Endodermal cell (in vitro differentiated cells): ENCODE data around the gene CLIP3. TPM values are rescaled to one million over a fixed set of nuclear protein-coding genes. Genes with fewer than 3 reads are reported as not detected.

Experiments
- DNase-seq: peaks from one replicate; pipeline ENCODE4 v3.0.0-alpha.2; 2017
- H3K27ac ChIP-seq: 2 replicates; pipeline ENCODE4 v1.5.1; 2013; ENCODE audit warnings: mild to moderate bottlenecking, low read depth, low read length, moderate library complexity
- H3K27me3 ChIP-seq: 2 replicates; pipeline ENCODE4 v1.6.1; 2013; ENCODE audit warnings: mild to moderate bottlenecking, low read length, moderate library complexity; ENCODE audit not compliant: insufficient read depth, control insufficient read depth, poor library complexity, severe bottlenecking
- H3K36me3 ChIP-seq: 2 replicates; pipeline ENCODE4 v1.7.0; 2013; ENCODE audit warnings: mild to moderate bottlenecking, low read length, moderate library complexity; ENCODE audit not compliant: control insufficient read depth, insufficient read depth
- H3K4me1 ChIP-seq: one replicate; pipeline ENCODE4 v1.7.0; 2013; ENCODE audit warnings: low read length; ENCODE audit not compliant: control insufficient read depth, insufficient read depth
- H3K4me3 ChIP-seq: 2 replicates; pipeline ENCODE4 v1.5.1; 2013; ENCODE audit warnings: mild to moderate bottlenecking, low read length, moderate library complexity
- H3K9ac ChIP-seq: 2 replicates; pipeline ENCODE4 v1.6.1; 2013; ENCODE audit warnings: mild to moderate bottlenecking, low read length, moderate library complexity; ENCODE audit not compliant: poor library complexity, severe bottlenecking; ENCODE audit errors: extremely low read depth
- H3K9me3 ChIP-seq: 2 replicates; pipeline ENCODE4 v1.6.1; 2013; ENCODE audit warnings: mild to moderate bottlenecking, low read length, moderate library complexity; ENCODE audit not compliant: control insufficient read depth
- H3K27ac Mint-ChIP-seq: 2 replicates; pipeline ENCODE4 v1.8.0; 2020; ENCODE audit warnings: mixed read lengths
- H3K27me3 Mint-ChIP-seq: 2 replicates; pipeline ENCODE4 v1.8.0; 2021; ENCODE audit warnings: mild to moderate bottlenecking, mixed read lengths; ENCODE audit not compliant: insufficient read depth
- H3K36me3 Mint-ChIP-seq: 2 replicates; pipeline ENCODE4 v1.8.0; 2020; ENCODE audit warnings: low read depth, mixed read lengths
- H3K4me1 Mint-ChIP-seq: 2 replicates; pipeline ENCODE4 v1.8.0; 2020; ENCODE audit warnings: mixed read lengths
- H3K4me3 Mint-ChIP-seq: 2 replicates; pipeline ENCODE4 v1.8.0; 2020; ENCODE audit warnings: mild to moderate bottlenecking, moderate library complexity, mixed read lengths
- H3K9me3 Mint-ChIP-seq: 2 replicates; pipeline ENCODE4 v1.8.0; 2020; ENCODE audit warnings: mild to moderate bottlenecking, mixed read lengths
- CTCF ChIP-seq: fragments of 200-600 bp; sonication (generic); conservative IDR thresholded peaks from 2 replicates; pipeline ENCODE4 v1.5.0; 2021; ENCODE audit warnings: antibody characterized with exemption, mild to moderate bottlenecking
- whole genome bisulfite sequencing, 2 experiments: methylation state at CpG; one replicate each; pipeline versions ENCODE4 v1.1.5 to v1.1.7; 2013; ENCODE audit warnings: missing lambda C conversion rate in 2 of 2, mixed read lengths in 1 of 2; ENCODE audit not compliant: insufficient coverage in 1 of 2, insufficient read length in 1 of 2; 5-methylcytosine and 5-hydroxymethylcytosine counted together
- total RNA-seq, 2 donors: library from RNA; stranded (reverse); fragmentation: NEBNext Ultra II Directional in 1 of 2; extraction: Animal tissue kit (Norgen Biotek cat#: 25700) in 1 of 2; gene quantifications; 2 replicates in 1 of 2; 3 replicates in 1 of 2; pipeline ENCODE4 v1.2.1, GENCODE V29; 2021

The CLIP3 gene
- total RNA-seq, 2 donors from 2014 or later = 12.6 to 19.7 TPM

GRCh38 chr19:36054733-36055686, 22.3 kb upstream of the CLIP3 start, which contains the start of gene WDR62:
TSS of gene WDR62 (plus strand) at chr19:36054897. CDS start at chr19:36054972, 75 bp downstream.
- TF ChIP-seq CTCF = no peak
- Mint-ChIP-seq H3K27me3 (peaks cover 2% of the 10 kb centered on the region), H3K9me3 (no peaks in the 10 kb centered on the region), H3K4me3 (peak within 1 kb of the TSS; percentile 83), H3K4me1 (peaks cover 30% of the 10 kb centered on the region), H3K36me3 (peaks cover 16% of the 10 kb centered on the region), H3K27ac (peak within 1 kb of the TSS; percentile 99)
- H3K27ac ChIP-seq = peak within 1 kb of the TSS; percentile 96
- WGBS, 2 experiments = 0% methylated on average over 25 to 76 of the region's 76 CpGs
- peaks cover 3% of the 10 kb centered on the region for H3K4me1 ChIP-seq
- H3K9ac ChIP-seq = peak within 1 kb of the TSS; percentile 74
- peak; percentile 97 for DNase-seq
- H3K36me3 ChIP-seq = no peaks in the 10 kb centered on the region
- no peaks in the 10 kb centered on the region for H3K9me3 ChIP-seq
- H3K27me3 ChIP-seq = no peaks in the 10 kb centered on the region
- peak within 1 kb of the TSS; percentile 90 for H3K4me3 ChIP-seq

- Mint-ChIP-seq H3K4me3 (peak within 1 kb of the TSS; percentile 83), H3K4me1 (peaks cover 28% of the 10 kb centered on the region), H3K9me3 (no peaks in the 10 kb centered on the region), H3K36me3 (peaks cover 12% of the 10 kb centered on the region), H3K27me3 (peaks cover 2% of the 10 kb centered on the region), H3K27ac (peak within 1 kb of the TSS; percentile 99)
- no peaks in the 10 kb centered on the region for H3K36me3 ChIP-seq
- TF ChIP-seq CTCF = peak; percentile 70
- no peaks in the 10 kb centered on the region for H3K27me3 ChIP-seq
- WGBS, 2 experiments = 0% methylated on average over 23 to 56 of the region's 56 CpGs
- peak within 1 kb of the TSS; percentile 90 for H3K4me3 ChIP-seq
- H3K9me3 ChIP-seq = no peaks in the 10 kb centered on the region
- H3K27ac ChIP-seq = peak within 1 kb of the TSS; percentile 96
- H3K9ac ChIP-seq = peak within 1 kb of the TSS; percentile 74
- peak; percentile 99 for DNase-seq
- H3K4me1 ChIP-seq = peaks cover 3% of the 10 kb centered on the region
Measured at GRCh38 chr19:36054119-36054732, 21.6 kb upstream of the CLIP3 start, which contains the start of gene THAP8. TSS of gene THAP8 (minus strand) at chr19:36054285. CDS start at chr19:36054217, 68 bp downstream.

- DNase-seq = peak; percentile 80
- H3K4me1 Mint-ChIP-seq = peaks cover 23% of the 10 kb centered on the region
- peaks cover 2% of the 10 kb centered on the region for H3K27me3 Mint-ChIP-seq
- peak; percentile 3 for TF ChIP-seq CTCF
- H3K36me3 Mint-ChIP-seq = peaks cover 2% of the 10 kb centered on the region
- no peaks in the 10 kb centered on the region for H3K9me3 Mint-ChIP-seq
- peak overlapping the region; percentile 26 for H3K27ac Mint-ChIP-seq
- Histone ChIP-seq H3K27me3 (no peaks in the 10 kb centered on the region), H3K4me1 (peaks cover 3% of the 10 kb centered on the region), H3K9ac (no peak overlapping the region), H3K27ac (no peak overlapping the region), H3K9me3 (no peaks in the 10 kb centered on the region), H3K4me3 (no peak overlapping the region), H3K36me3 (no peaks in the 10 kb centered on the region)
- WGBS, 2 experiments = 73 to 75% methylated on average over 4 of the region's 4 CpGs
- no peak overlapping the region for H3K4me3 Mint-ChIP-seq
Measured at GRCh38 chr19:36051637-36052036, 19.0 kb upstream of the CLIP3 start.
